Measurements from ENCODE around the gene PGP. TPM values are rescaled to one million over a fixed set of nuclear protein-coding genes. Genes with fewer than 3 reads are reported as not detected.

PGP gene
- total and polyA plus RNA-seq, 2 of the 4 experiments (the other 2 are of a cell fraction), result 4.1 to 9.4 TPM

- ATAC-seq (ENCODE audit: low read depth) (no peak), DNase-seq (no peak)
- Histone ChIP-seq H3K9me1 (ENCODE audit: insufficient read depth, low read length) (no peaks in the 10 kb centered on the region), H2BK15ac (ENCODE audit: low read depth, low read length) (no peak overlapping the region), H3K4ac (ENCODE audit: low read depth, low read length) (no peak overlapping the region), H2AK9ac (replicated peaks; ENCODE audit: low read depth, low read length, poor library complexity) (no peak overlapping the region), H3K27me3 (ENCODE audit: control insufficient read depth, insufficient read depth, low read length) (peaks cover 9% of the 10 kb centered on the region), H3K56ac (ENCODE audit: extremely low read depth, insufficient read depth, low read length) (no peak overlapping the region), H3K27ac (ENCODE audit: insufficient read depth, low read length) (no peak overlapping the region), H4K8ac (ENCODE audit: low read depth in 2 of 2, low read length in 2 of 2) (no peak overlapping the region), H2BK120ac (ENCODE audit: low read depth, low read length) (no peak overlapping the region), H4K20me1 (ENCODE audit: insufficient read depth, low read length) (peaks cover 14% of the 10 kb centered on the region), H2BK20ac (ENCODE audit: low read depth, low read length) (no peak overlapping the region), H3K9me3 (ENCODE audit: control insufficient read depth, insufficient read depth, low read length) (no peaks in the 10 kb centered on the region), H4K91ac (ENCODE audit: insufficient read depth, low read depth, low read length) (no peak overlapping the region), H3K36me3 (ENCODE audit: control insufficient read depth, insufficient read depth, low read length) (peaks cover 49% of the 10 kb centered on the region), H2AFZ (replicated peaks; ENCODE audit: low read length, poor library complexity) (no peak overlapping the region), H3K4me2 (ENCODE audit: low read depth, low read length) (no peak overlapping the region), H4K5ac (ENCODE audit: low read depth, low read length) (no peak overlapping the region), H3K18ac (ENCODE audit: low read depth, low read length) (no peak overlapping the region), H3K23ac (ENCODE audit: low read depth, low read length) (no peak overlapping the region), H3K4me3 (ENCODE audit: insufficient read depth, low read depth, low read length) (no peak overlapping the region), H2AK5ac (ENCODE audit: low read depth, low read length) (no peak overlapping the region), H3K4me1 (ENCODE audit: control insufficient read depth, insufficient read depth, low read length) (peaks cover 5% of the 10 kb centered on the region; the same call in 1 of the 2 replicates), H3K14ac (replicated peaks; ENCODE audit: low read depth, low read length) (no peak overlapping the region), H2BK5ac (ENCODE audit: low read depth, low read length, poor library complexity, severe bottlenecking) (no peak overlapping the region), H3K79me1 (ENCODE audit: low read depth in 1 of 2, low read length in 2 of 2) (no peaks in the 10 kb centered on the region), H3K9ac (ENCODE audit: low read depth, low read length) (no peak overlapping the region)
- no TSS peak for BruUV-seq (replicated peaks)
- dilution Hi-C loops (cut with HindIII; ENCODE audit: low sequenced_read_pairs, unreplicated experiment) (no loop called here), intact Hi-C loops (cut with micrococcal nuclease) (no loop called here), in situ Hi-C loops (cut with MboI; ENCODE audit: low sequenced_read_pairs) (no loop called here)
- 96% methylated on average over 19 of the region's 28 CpGs; no CpG with 5 or more reads in 1 of the 2 experiments for WGBS, 2 experiments (ENCODE audit: extremely low coverage in 2 of 2, insufficient read length in 1 of 2)
- no peak for TF ChIP-seq CTCF (conservative IDR thresholded peaks at IDR 0.05; ENCODE audit: low read depth, low read length)
- TF ChIP-seq FOS (IDR thresholded peaks at IDR 0.05; ENCODE audit: low read depth, low read length), result no peak
- ChIA-PET CTCF (no interaction called here), POLR2A (ENCODE audit: unreplicated experiment) (no interaction called here)
These were observed 20.6 kb upstream of the PGP start for GRCh38 chr16:2235234-2235651.
